ENCODE data around the gene HSPB7.

The HSPB7 gene

GRCh38 chr1:16020325-16020724, 2.5 kb upstream of the HSPB7 start:
- peaks cover 8% of the 10 kb centered on the region; the same call in 1 of the 2 replicates for H3K27me3 ChIP-seq (ENCODE audit: insufficient read depth, low read length)
- no peaks in the 10 kb centered on the region for H3K36me3 ChIP-seq (ENCODE audit: insufficient read depth, low read length)
- H3K79me2 ChIP-seq (ENCODE audit: insufficient read depth, low read length) = no peaks in the 10 kb centered on the region
- no peak overlapping the region for H2AFZ ChIP-seq (ENCODE audit: low read length)
- H3K4me3 ChIP-seq (ENCODE audit: low read depth, low read length, poor library complexity, severe bottlenecking) = no peak overlapping the region
- H3K9me3 ChIP-seq (ENCODE audit: low read length) = no peaks in the 10 kb centered on the region
- no peak overlapping the region for H3K9ac ChIP-seq (ENCODE audit: low read length)
- H3K4me1 ChIP-seq (ENCODE audit: insufficient read depth, low read length, severe bottlenecking) = peaks cover under 1% of the 10 kb centered on the region
- no peaks in the 10 kb centered on the region for H3F3A ChIP-seq (ENCODE audit: insufficient read depth, low read length)
- no peaks in the 10 kb centered on the region for H4K20me1 ChIP-seq (ENCODE audit: insufficient read depth, low read length)
- TF ChIP-seq EZH2 (IDR thresholded peaks at IDR 0.05; ENCODE audit: borderline replicate concordance, low read length) (no peak), CTCF (IDR thresholded peaks at IDR 0.05; ENCODE audit: low read length) (no peak)
- H3K27ac ChIP-seq (ENCODE audit: low read depth, low read length, poor library complexity, severe bottlenecking) = no peak overlapping the region
- no peak overlapping the region for H3K4me2 ChIP-seq (ENCODE audit: low read length)
- H3K9me2 ChIP-seq (ENCODE audit: low read depth, low read length) = no peaks in the 10 kb centered on the region

GRCh38 chr1:16019644-16020277, 1.9 kb upstream of the HSPB7 start:
- Histone ChIP-seq H3K27ac (ENCODE audit: low read depth, low read length, poor library complexity, severe bottlenecking) (no peak overlapping the region), H3K4me1 (ENCODE audit: insufficient read depth, low read length, severe bottlenecking) (peaks cover 6% of the 10 kb centered on the region), H2AFZ (ENCODE audit: low read length) (no peak overlapping the region), H3K9me3 (ENCODE audit: low read length) (no peaks in the 10 kb centered on the region), H3K36me3 (ENCODE audit: insufficient read depth, low read length) (no peaks in the 10 kb centered on the region), H3K27me3 (ENCODE audit: insufficient read depth, low read length) (peaks cover 8% of the 10 kb centered on the region; the same call in 1 of the 2 replicates), H3K4me3 (ENCODE audit: low read depth, low read length, poor library complexity, severe bottlenecking) (no peak overlapping the region), H3K79me2 (ENCODE audit: insufficient read depth, low read length) (no peaks in the 10 kb centered on the region), H3F3A (ENCODE audit: insufficient read depth, low read length) (no peaks in the 10 kb centered on the region), H3K9ac (ENCODE audit: low read length) (no peak overlapping the region), H3K4me2 (ENCODE audit: low read length) (no peak overlapping the region), H4K20me1 (ENCODE audit: insufficient read depth, low read length) (no peaks in the 10 kb centered on the region), H3K9me2 (ENCODE audit: low read depth, low read length) (no peaks in the 10 kb centered on the region)
- TF ChIP-seq CTCF (IDR thresholded peaks at IDR 0.05; ENCODE audit: low read length) = no peak
- no peak for TF ChIP-seq EZH2 (IDR thresholded peaks at IDR 0.05; ENCODE audit: borderline replicate concordance, low read length)

DNA sequence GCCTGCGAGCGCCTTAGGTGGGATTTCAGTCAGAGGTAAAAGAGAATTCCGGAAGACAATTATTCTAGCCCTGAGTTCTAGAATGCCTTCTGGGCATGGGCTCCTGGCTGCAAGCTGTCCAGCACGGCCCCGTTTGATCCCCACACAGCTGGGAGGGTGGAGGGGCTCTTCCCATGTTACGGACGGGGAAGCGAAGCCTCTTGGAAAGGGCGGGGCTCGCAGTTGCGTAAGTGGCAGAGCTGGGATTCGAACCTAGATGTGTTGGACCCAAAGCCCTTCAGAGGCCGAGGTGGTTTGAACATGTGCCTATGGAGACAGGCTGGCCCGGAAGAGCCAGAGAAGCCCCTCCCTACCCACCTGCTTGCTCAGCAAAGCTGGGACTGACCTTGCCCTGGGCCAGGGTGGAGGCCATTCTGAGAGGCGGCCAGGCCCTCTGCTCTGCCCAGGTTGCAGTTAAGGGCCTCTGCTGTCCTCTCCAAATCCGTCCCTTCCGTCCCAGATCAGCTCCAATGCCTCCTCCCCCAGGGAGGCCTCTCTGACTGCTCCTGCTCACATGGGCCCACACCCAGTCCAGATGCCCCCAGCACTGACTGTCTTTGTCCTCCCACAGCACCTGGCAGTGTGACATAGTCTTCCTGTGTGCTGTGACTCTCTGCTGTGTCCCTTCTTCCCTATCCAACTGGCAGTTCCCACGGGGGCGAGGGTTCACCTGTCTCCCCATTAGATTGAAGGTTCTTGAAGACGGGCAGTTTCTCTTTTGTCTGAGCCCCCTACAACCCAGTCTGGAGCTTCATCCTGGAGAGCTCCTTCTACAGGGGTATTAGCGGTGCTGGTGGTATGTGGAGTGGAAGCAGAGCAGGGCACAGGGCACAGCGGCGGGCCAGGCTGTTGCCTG, 1.2 kb upstream of the HSPB7 start:
- Histone ChIP-seq H3F3A (ENCODE audit: insufficient read depth, low read length) (no peaks in the 10 kb centered on the region), H3K4me1 (ENCODE audit: insufficient read depth, low read length, severe bottlenecking) (peaks cover 10% of the 10 kb centered on the region), H2AFZ (ENCODE audit: low read length) (no peak overlapping the region), H3K27ac (ENCODE audit: low read depth, low read length, poor library complexity, severe bottlenecking) (no peak overlapping the region), H3K36me3 (ENCODE audit: insufficient read depth, low read length) (no peaks in the 10 kb centered on the region), H3K4me2 (ENCODE audit: low read length) (no peak overlapping the region), H3K27me3 (ENCODE audit: insufficient read depth, low read length) (peaks cover 8% of the 10 kb centered on the region; the same call in 1 of the 2 replicates), H3K4me3 (ENCODE audit: low read depth, low read length, poor library complexity, severe bottlenecking) (no peak overlapping the region), H3K9me2 (ENCODE audit: low read depth, low read length) (no peaks in the 10 kb centered on the region), H3K79me2 (ENCODE audit: insufficient read depth, low read length) (no peaks in the 10 kb centered on the region), H3K9ac (ENCODE audit: low read length) (no peak overlapping the region), H4K20me1 (ENCODE audit: insufficient read depth, low read length) (no peaks in the 10 kb centered on the region), H3K9me3 (ENCODE audit: low read length) (no peaks in the 10 kb centered on the region)
- TF ChIP-seq CTCF (IDR thresholded peaks at IDR 0.05; ENCODE audit: low read length) = no peak
- no peak for TF ChIP-seq EZH2 (IDR thresholded peaks at IDR 0.05; ENCODE audit: borderline replicate concordance, low read length)

Data from OCI-LY1 (cell line).